Central memory CD8-positive, alpha-beta T cell (primary cell): ENCODE results near the gene PSG11.
"Not testable (repeated sequence)": the region's sequence is repeated elsewhere in the genome, so short reads cannot be mapped to it uniquely, and the experiment has no call there.

Experiments used
- ATAC-seq: fragments of 150-1000 bp; cut with Tn5 transposase; replicated peaks from 2 replicates; pipeline ENCODE4 v1.10.0; 2022; ENCODE audit warnings: mild to moderate bottlenecking, moderate FRiP score, moderate number of reproducible peaks; ENCODE audit not compliant: poor library complexity, severe bottlenecking; ENCODE audit errors: extremely low read depth
- DNase-seq, 2 donors: peaks; one replicate each; pipeline ENCODE4 v3.0.0; 2021; ENCODE audit warnings: low spot score in 2 of 2
- H3K27ac Mint-ChIP-seq: one replicate; pipeline ENCODE4 v1.8.0; 2022; ENCODE audit warnings: low read depth, mild to moderate bottlenecking, moderate library complexity, mixed read lengths
- H3K27me3 Mint-ChIP-seq: one replicate; pipeline ENCODE4 v1.8.0; 2022; ENCODE audit warnings: mixed read lengths
- H3K36me3 Mint-ChIP-seq: one replicate; pipeline ENCODE4 v1.8.0; 2022; ENCODE audit warnings: mild to moderate bottlenecking, moderate library complexity, mixed read lengths; ENCODE audit not compliant: insufficient read depth
- H3K4me1 Mint-ChIP-seq: one replicate; pipeline ENCODE4 v1.8.0; 2022; ENCODE audit warnings: mixed read lengths
- H3K4me3 Mint-ChIP-seq: one replicate; pipeline ENCODE4 v1.8.0; 2022; ENCODE audit warnings: mild to moderate bottlenecking, moderate library complexity, mixed read lengths
- H3K9me3 Mint-ChIP-seq: one replicate; pipeline ENCODE4 v1.8.0; 2022; ENCODE audit warnings: mixed read lengths

PSG11 gene

GRCh38 chr19:42982111-42982510 lies 44.2 kb downstream of the PSG11 start:
- H3K36me3 Mint-ChIP-seq, H3K4me1 Mint-ChIP-seq, H3K4me3 Mint-ChIP-seq, DNase-seq, H3K27ac Mint-ChIP-seq, ATAC-seq: not testable (repeated sequence)
- peaks cover 38% of the 10 kb centered on the region for H3K27me3 Mint-ChIP-seq
- peaks cover 16% of the 10 kb centered on the region for H3K9me3 Mint-ChIP-seq

GRCh38 chr19:42971451-42971850 lies 54.8 kb downstream of the PSG11 start:
- H3K4me3 Mint-ChIP-seq, H3K9me3 Mint-ChIP-seq, ATAC-seq, H3K27ac Mint-ChIP-seq, H3K4me1 Mint-ChIP-seq, DNase-seq, H3K36me3 Mint-ChIP-seq: not testable (repeated sequence)
- H3K27me3 Mint-ChIP-seq = peaks cover 25% of the 10 kb centered on the region

- no peak for ATAC-seq
- Mint-ChIP-seq H3K4me1 (no peaks in the 10 kb centered on the region), H3K27ac (no peak overlapping the region), H3K27me3 (peaks cover 25% of the 10 kb centered on the region), H3K9me3 (no peaks in the 10 kb centered on the region), H3K36me3 (no peaks in the 10 kb centered on the region), H3K4me3 (no peak overlapping the region)
- no peak for DNase-seq
Observed at GRCh38 chr19:42965176-42965575, 61.1 kb downstream of the PSG11 start.

- Mint-ChIP-seq H3K36me3 (no peaks in the 10 kb centered on the region), H3K9me3 (no peaks in the 10 kb centered on the region), H3K4me1 (no peaks in the 10 kb centered on the region), H3K27ac (no peak overlapping the region), H3K4me3 (no peak overlapping the region), H3K27me3 (peaks cover 35% of the 10 kb centered on the region)
- ATAC-seq (no peak), DNase-seq (no peak)
Observed at GRCh38 chr19:42961119-42961518, 65.2 kb downstream of the PSG11 start.
